Neuron (in vitro differentiated cells): ENCODE data around the gene ENTREP1.
"Not testable (repeated sequence)": the region's sequence is repeated elsewhere in the genome, so short reads cannot be mapped to it uniquely, and the experiment has no call there.

Experiments used
- H2AFZ ChIP-seq: one replicate; pipeline ENCODE4 v1.6.1; 2013; ENCODE audit warnings: low read depth, mild to moderate bottlenecking, inconsistent platforms, low read length, moderate library complexity
- H3K27me3 ChIP-seq: one replicate; pipeline ENCODE4 v1.6.1; 2013; ENCODE audit warnings: low read length; ENCODE audit not compliant: insufficient read depth
- H3K36me3 ChIP-seq: one replicate; pipeline ENCODE4 v1.6.1; 2013; ENCODE audit warnings: low read length; ENCODE audit not compliant: insufficient read depth
- H3K4me1 ChIP-seq: one replicate; pipeline ENCODE4 v1.6.1; 2013; ENCODE audit warnings: low read length; ENCODE audit not compliant: insufficient read depth
- H3K4me3 ChIP-seq: 2 replicates; pipeline ENCODE4 v1.5.1; 2013; ENCODE audit warnings: mild to moderate bottlenecking, low read length, moderate library complexity
- H3K9me3 ChIP-seq: one replicate; pipeline ENCODE4 v1.6.1; 2013; ENCODE audit warnings: low read length

Gene ENTREP1

GRCh38 chr9:69385581-69386033 is 60.6 kb downstream of the ENTREP1 start:
- Histone ChIP-seq H3K27me3 (peaks cover 2% of the 10 kb centered on the region), H3K4me1 (no peaks in the 10 kb centered on the region), H2AFZ (no peak overlapping the region), H3K36me3 (no peaks in the 10 kb centered on the region), H3K9me3 (no peaks in the 10 kb centered on the region), H3K4me3 (no peak overlapping the region)

- H3K36me3 ChIP-seq = no peaks in the 10 kb centered on the region
- no peaks in the 10 kb centered on the region for H3K9me3 ChIP-seq
- no peak overlapping the region for H2AFZ ChIP-seq
- no peaks in the 10 kb centered on the region for H3K4me1 ChIP-seq
- peaks cover 2% of the 10 kb centered on the region for H3K27me3 ChIP-seq
- H3K4me3 ChIP-seq = no peak overlapping the region
Measured at GRCh38 chr9:69386651-69387050, 61.6 kb downstream of the ENTREP1 start.

- no peaks in the 10 kb centered on the region for H3K4me1 ChIP-seq
- H2AFZ ChIP-seq = no peak overlapping the region
- H3K9me3 ChIP-seq = no peaks in the 10 kb centered on the region
- no peak overlapping the region for H3K4me3 ChIP-seq
- peaks cover 2% of the 10 kb centered on the region for H3K27me3 ChIP-seq
- H3K36me3 ChIP-seq = no peaks in the 10 kb centered on the region
Measured at GRCh38 chr9:69388596-69388995, 63.6 kb downstream of the ENTREP1 start.

GRCh38 chr9:69389437-69389995 is 64.5 kb downstream of the ENTREP1 start:
- no peaks in the 10 kb centered on the region for H3K9me3 ChIP-seq
- no peaks in the 10 kb centered on the region for H3K4me1 ChIP-seq
- no peak overlapping the region for H2AFZ ChIP-seq
- H3K27me3 ChIP-seq = peaks cover 2% of the 10 kb centered on the region
- no peak overlapping the region for H3K4me3 ChIP-seq
- H3K36me3 ChIP-seq = no peaks in the 10 kb centered on the region

GRCh38 chr9:69391487-69391886 is 66.5 kb downstream of the ENTREP1 start:
- Histone ChIP-seq H3K4me3 (no peak overlapping the region), H3K4me1 (no peaks in the 10 kb centered on the region)

GRCh38 chr9:69391946-69392345 is 66.9 kb downstream of the ENTREP1 start:
- H3K27me3 ChIP-seq = peaks cover 2% of the 10 kb centered on the region
- no peak overlapping the region for H2AFZ ChIP-seq
- H3K4me1 ChIP-seq = no peaks in the 10 kb centered on the region
- H3K9me3 ChIP-seq = no peaks in the 10 kb centered on the region
- no peak overlapping the region for H3K4me3 ChIP-seq
- no peaks in the 10 kb centered on the region for H3K36me3 ChIP-seq

More at GRCh38 chr9:69391487-69391886, 66.5 kb downstream of the ENTREP1 start:
- Histone ChIP-seq H3K36me3 (no peaks in the 10 kb centered on the region), H2AFZ (no peak overlapping the region), H3K9me3 (no peaks in the 10 kb centered on the region), H3K27me3 (peaks cover 2% of the 10 kb centered on the region)

GRCh38 chr9:69392826-69393225 is 67.8 kb downstream of the ENTREP1 start:
- no peaks in the 10 kb centered on the region for H3K4me1 ChIP-seq
- H3K4me3 ChIP-seq = no peak overlapping the region
- H3K36me3 ChIP-seq = no peaks in the 10 kb centered on the region
- H3K9me3 ChIP-seq = no peaks in the 10 kb centered on the region
- H3K27me3 ChIP-seq = peaks cover 2% of the 10 kb centered on the region
- H2AFZ ChIP-seq = no peak overlapping the region

- Histone ChIP-seq H3K36me3 (no peaks in the 10 kb centered on the region), H3K4me1 (no peaks in the 10 kb centered on the region), H3K4me3 (no peak overlapping the region), H2AFZ (no peak overlapping the region), H3K27me3 (peaks cover 2% of the 10 kb centered on the region), H3K9me3 (no peaks in the 10 kb centered on the region)
Measured at GRCh38 chr9:69393425-69393824, 68.4 kb downstream of the ENTREP1 start.

GRCh38 chr9:69395718-69396117 is 70.7 kb downstream of the ENTREP1 start:
- Histone ChIP-seq H3K27me3 (no peaks in the 10 kb centered on the region), H3K9me3 (no peaks in the 10 kb centered on the region), H2AFZ (no peak overlapping the region), H3K4me3 (no peak overlapping the region), H3K36me3 (no peaks in the 10 kb centered on the region), H3K4me1 (no peaks in the 10 kb centered on the region)

GRCh38 chr9:69396759-69397158 is 71.7 kb downstream of the ENTREP1 start:
- Histone ChIP-seq H3K4me1 (no peaks in the 10 kb centered on the region), H3K9me3 (no peaks in the 10 kb centered on the region), H3K27me3 (no peaks in the 10 kb centered on the region), H2AFZ (no peak overlapping the region), H3K36me3 (no peaks in the 10 kb centered on the region), H3K4me3 (no peak overlapping the region)

GRCh38 chr9:69397384-69398214 is 72.6 kb downstream of the ENTREP1 start:
- Histone ChIP-seq H3K9me3 (no peaks in the 10 kb centered on the region), H3K4me3 (no peak overlapping the region), H3K36me3 (no peaks in the 10 kb centered on the region), H3K27me3 (no peaks in the 10 kb centered on the region), H3K4me1 (no peaks in the 10 kb centered on the region), H2AFZ (no peak overlapping the region)

GRCh38 chr9:69400470-69400869 is 75.5 kb downstream of the ENTREP1 start:
- H3K36me3 ChIP-seq = no peaks in the 10 kb centered on the region
- no peaks in the 10 kb centered on the region for H3K27me3 ChIP-seq
- no peaks in the 10 kb centered on the region for H3K4me1 ChIP-seq
- no peak overlapping the region for H2AFZ ChIP-seq
- H3K4me3 ChIP-seq = no peak overlapping the region
- no peaks in the 10 kb centered on the region for H3K9me3 ChIP-seq

- not testable (repeated sequence) for H3K9me3 ChIP-seq, H3K4me3 ChIP-seq, H2AFZ ChIP-seq, H3K36me3 ChIP-seq, H3K27me3 ChIP-seq, H3K4me1 ChIP-seq
Measured at GRCh38 chr9:69409936-69410335, 84.9 kb downstream of the ENTREP1 start.
